Nephron progenitor cell (in vitro differentiated cells): Measurements from ENCODE around the gene SP100.

ENCODE experiments used
- DNase-seq: peaks from one replicate; pipeline ENCODE4 v3.0.0; 2021
- H3K27ac Mint-ChIP-seq: 2 replicates; pipeline ENCODE4 v1.8.0; 2021; ENCODE audit warnings: mild to moderate bottlenecking, moderate library complexity, mixed read lengths
- H3K27me3 Mint-ChIP-seq: 2 replicates; pipeline ENCODE4 v1.8.0; 2021; ENCODE audit warnings: mild to moderate bottlenecking, low read depth, mixed read lengths; ENCODE audit not compliant: poor library complexity
- H3K36me3 Mint-ChIP-seq: 2 replicates; pipeline ENCODE4 v1.8.0; 2021; ENCODE audit warnings: low read depth, mixed read lengths
- H3K4me1 Mint-ChIP-seq: 2 replicates; pipeline ENCODE4 v1.8.0; 2021; ENCODE audit warnings: mixed read lengths
- H3K4me3 Mint-ChIP-seq: 2 replicates; pipeline ENCODE4 v1.8.0; 2021; ENCODE audit warnings: mild to moderate bottlenecking, moderate library complexity, mixed read lengths
- H3K9me3 Mint-ChIP-seq: 2 replicates; pipeline ENCODE4 v1.8.0; 2021; ENCODE audit warnings: mild to moderate bottlenecking, moderate library complexity, mixed read lengths
- TF ChIP-seq, protein P1 (sequence below): fragments of 200-600 bp; sonication (generic); IDR thresholded peaks from 2 replicates; pipeline ENCODE4 v1.5.0; 2021; ENCODE audit warnings: antibody characterized with exemption

SP100 gene

GRCh38 chr2:230447036-230447435 lies 31.0 kb downstream of the SP100 start:
- Mint-ChIP-seq H3K4me3 (no peak overlapping the region), H3K27ac (no peak overlapping the region), H3K4me1 (no peaks in the 10 kb centered on the region), H3K36me3 (no peaks in the 10 kb centered on the region), H3K9me3 (no peaks in the 10 kb centered on the region), H3K27me3 (no peaks in the 10 kb centered on the region)
- no peak for DNase-seq
- TF ChIP-seq, protein P1, sequence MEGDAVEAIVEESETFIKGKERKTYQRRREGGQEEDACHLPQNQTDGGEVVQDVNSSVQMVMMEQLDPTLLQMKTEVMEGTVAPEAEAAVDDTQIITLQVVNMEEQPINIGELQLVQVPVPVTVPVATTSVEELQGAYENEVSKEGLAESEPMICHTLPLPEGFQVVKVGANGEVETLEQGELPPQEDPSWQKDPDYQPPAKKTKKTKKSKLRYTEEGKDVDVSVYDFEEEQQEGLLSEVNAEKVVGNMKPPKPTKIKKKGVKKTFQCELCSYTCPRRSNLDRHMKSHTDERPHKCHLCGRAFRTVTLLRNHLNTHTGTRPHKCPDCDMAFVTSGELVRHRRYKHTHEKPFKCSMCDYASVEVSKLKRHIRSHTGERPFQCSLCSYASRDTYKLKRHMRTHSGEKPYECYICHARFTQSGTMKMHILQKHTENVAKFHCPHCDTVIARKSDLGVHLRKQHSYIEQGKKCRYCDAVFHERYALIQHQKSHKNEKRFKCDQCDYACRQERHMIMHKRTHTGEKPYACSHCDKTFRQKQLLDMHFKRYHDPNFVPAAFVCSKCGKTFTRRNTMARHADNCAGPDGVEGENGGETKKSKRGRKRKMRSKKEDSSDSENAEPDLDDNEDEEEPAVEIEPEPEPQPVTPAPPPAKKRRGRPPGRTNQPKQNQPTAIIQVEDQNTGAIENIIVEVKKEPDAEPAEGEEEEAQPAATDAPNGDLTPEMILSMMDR, result no peak

- TF ChIP-seq, protein P1, result no peak
- DNase-seq, result no peak
- Mint-ChIP-seq H3K27ac (no peak overlapping the region), H3K4me3 (no peak overlapping the region), H3K4me1 (no peaks in the 10 kb centered on the region), H3K27me3 (no peaks in the 10 kb centered on the region), H3K36me3 (no peaks in the 10 kb centered on the region), H3K9me3 (no peaks in the 10 kb centered on the region)
Measured at GRCh38 chr2:230447455-230448451, 31.8 kb downstream of the SP100 start.

GRCh38 chr2:230449901-230450467 lies 34.0 kb downstream of the SP100 start:
- TF ChIP-seq, protein P1, result no peak
- Mint-ChIP-seq H3K27ac (no peak overlapping the region), H3K4me1 (no peaks in the 10 kb centered on the region), H3K27me3 (peaks cover 3% of the 10 kb centered on the region), H3K9me3 (no peaks in the 10 kb centered on the region), H3K36me3 (no peaks in the 10 kb centered on the region), H3K4me3 (no peak overlapping the region)
- DNase-seq, result no peak

DNA sequence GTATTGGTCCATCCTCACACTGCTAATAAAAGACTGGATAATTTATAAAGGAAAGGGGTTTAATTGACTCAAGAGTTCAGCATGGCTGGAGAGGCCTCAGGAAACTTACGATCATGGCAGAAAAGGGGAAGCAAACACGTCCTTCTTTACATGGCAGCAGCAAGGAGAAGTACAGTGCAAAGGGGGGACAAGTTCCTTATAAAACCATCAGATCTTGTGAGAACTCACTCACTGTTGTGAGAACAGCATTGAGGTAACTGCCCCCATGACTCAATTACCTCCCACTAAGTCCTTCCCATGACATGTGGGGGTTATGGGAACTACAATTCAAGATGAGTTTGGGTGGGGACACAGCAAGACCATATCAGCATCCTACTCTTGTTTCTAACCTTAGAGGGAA lies 37.0 kb downstream of the SP100 start:
- no peaks in the 10 kb centered on the region for H3K4me1 Mint-ChIP-seq
- no peak overlapping the region for H3K27ac Mint-ChIP-seq
- H3K27me3 Mint-ChIP-seq, result peaks cover 3% of the 10 kb centered on the region
- no peak overlapping the region for H3K4me3 Mint-ChIP-seq
- no peaks in the 10 kb centered on the region for H3K36me3 Mint-ChIP-seq
- H3K9me3 Mint-ChIP-seq, result peaks cover 9% of the 10 kb centered on the region
- DNase-seq, result no peak
- TF ChIP-seq, protein P1, result no peak

DNA sequence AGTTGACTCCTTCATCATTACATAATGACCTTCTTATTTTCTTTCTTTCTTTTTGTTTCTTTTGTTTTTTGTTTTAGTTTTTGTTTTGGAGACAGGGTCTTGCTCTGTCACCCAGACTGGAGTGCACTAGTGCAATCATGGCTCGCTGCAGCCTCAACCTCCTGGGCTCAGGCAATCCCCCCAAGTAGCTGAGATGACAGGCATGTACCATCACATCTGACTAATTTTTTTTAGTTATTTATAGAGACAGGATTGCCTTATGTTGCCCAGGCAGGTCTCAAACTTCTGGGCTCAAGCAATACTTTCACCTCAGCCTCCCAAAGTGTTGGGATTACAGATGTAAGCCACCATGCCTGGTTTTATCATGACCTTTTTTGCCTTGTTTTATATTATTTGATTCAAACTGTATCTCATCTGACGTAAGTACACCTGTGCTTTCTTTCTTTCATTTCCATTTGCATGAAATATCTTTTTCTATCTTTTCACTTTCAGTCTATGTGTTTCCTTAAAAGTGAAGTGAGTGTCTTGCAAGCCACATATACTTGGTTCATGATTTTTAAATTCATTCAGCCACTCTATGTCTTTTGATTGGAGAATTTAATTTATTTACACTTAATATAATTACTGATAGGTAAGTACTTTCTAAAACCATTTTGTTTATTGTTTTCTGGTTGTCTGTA lies 39.1 kb downstream of the SP100 start:
- Mint-ChIP-seq H3K27ac (no peak overlapping the region), H3K36me3 (no peaks in the 10 kb centered on the region), H3K4me1 (no peaks in the 10 kb centered on the region), H3K27me3 (peaks cover 9% of the 10 kb centered on the region), H3K9me3 (peaks cover 9% of the 10 kb centered on the region), H3K4me3 (no peak overlapping the region)
- TF ChIP-seq, protein P1, result no peak
- DNase-seq, result no peak
